Stimulated activated CD4-positive, alpha-beta T cell treated with anti-CD3 and anti-CD28 coated beads, Interleukin-4, amount 100 ng/mL, for 24 hours (primary cell): ENCODE results near the gene CACNA1D.

Experiments
- DNase-seq: peaks from one replicate; pipeline ENCODE4 v3.0.0-alpha.2; 2020

CACNA1D gene

DNA sequence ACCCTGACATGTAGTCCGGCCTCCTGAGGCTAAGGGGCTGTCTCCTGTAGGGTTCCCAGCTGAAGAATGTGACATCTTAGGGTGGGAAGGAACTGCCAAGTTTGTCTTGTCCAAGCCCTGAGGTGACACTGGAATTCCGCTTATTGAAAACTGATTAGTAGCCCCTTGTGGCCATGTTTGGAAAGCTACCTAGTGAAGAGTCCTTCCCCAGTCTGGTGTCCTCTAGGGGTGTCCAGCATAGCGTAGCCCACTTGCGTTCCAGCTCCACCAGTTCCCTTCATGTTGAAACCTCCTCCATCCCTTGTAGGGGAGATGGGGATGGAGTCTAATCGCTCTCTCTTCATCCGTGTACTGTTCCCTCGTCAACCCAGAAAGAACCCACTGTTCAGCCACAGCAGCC lies 272.3 kb downstream of the CACNA1D start:
- DNase-seq, result no peak

- no peak for DNase-seq
These were observed 274.4 kb downstream of the CACNA1D start for GRCh38 chr3:53768478-53769459.

DNA sequence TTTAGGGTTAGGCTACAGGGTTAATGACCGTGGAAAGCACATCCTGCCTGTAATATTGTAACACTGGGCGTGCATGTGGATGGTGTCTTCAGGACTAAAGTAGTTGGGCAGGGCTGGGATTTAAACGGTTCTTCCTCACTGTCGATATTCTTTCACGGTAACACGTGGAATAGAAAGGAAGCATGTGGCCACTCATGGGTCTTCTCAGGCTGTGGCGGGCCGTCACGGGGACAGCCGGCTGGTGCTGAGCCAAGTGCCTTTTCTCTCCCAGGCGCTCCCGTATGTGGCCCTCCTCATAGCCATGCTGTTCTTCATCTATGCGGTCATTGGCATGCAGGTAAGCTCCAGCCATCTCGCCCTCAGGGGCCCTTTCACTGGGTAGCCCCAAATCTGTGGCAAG lies 278.2 kb downstream of the CACNA1D start:
- no peak for DNase-seq

DNA sequence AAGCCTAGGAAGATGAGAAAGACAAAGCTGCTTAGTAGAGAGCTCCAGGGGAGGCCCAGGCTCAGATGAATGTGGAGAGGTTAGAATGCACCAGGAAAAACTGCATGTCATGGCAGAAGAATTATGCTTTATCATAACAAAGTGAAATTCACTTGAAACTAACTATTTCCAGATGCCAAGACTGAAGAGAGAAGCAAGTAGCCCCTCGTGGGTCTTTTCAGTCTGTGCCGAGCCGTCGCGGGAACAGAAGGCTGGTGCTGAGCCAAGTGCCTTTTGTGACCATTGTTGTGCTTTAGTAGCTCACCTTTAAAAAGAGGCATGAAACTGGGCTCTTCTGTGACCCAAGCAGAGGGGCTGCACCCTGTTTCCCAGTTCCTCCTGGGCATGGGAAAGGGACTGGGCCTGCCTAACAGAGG lies 278.6 kb downstream of the CACNA1D start:
- no peak for DNase-seq

DNA sequence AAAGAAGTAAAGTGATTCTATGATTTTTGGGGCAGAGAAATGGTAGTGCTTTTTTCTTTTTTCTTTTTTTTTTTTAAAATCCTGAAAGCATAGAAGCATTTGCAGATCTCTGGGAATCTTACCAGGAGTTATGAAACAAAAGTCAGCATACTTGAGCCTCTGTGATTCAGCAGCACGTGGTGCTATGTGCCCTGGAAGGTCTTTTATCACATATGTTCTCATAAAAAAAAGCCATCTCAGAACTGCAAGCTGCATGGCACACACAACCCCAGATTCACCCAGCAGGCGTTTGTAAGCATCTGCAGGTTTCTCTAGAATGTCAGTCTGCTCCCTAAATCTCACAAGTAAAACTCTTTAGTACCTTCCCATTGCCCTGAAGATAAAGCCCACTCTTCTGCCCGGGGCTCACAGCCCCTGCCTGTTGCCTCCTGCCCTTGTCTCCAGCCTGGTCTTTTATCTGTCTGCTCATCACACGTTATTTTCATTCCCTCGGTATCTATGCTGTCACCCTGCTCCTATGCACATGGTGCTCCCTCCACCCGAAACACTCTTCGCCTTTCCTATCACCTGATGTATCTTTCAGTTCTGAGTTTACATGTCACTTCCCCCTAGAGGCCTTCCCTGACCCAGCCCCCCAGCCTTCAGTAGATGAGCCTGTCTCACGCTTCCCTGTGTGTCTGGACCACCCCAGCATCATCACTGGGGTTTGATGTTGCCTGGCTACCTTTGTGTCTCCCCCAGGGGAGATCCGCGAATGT lies 279.4 kb downstream of the CACNA1D start:
- no peak for DNase-seq

- no peak for DNase-seq
These were observed 280.0 kb downstream of the CACNA1D start for GRCh38 chr3:53774414-53774813.

- no peak for DNase-seq
These were observed 280.6 kb downstream of the CACNA1D start for GRCh38 chr3:53775018-53775417.

DNA sequence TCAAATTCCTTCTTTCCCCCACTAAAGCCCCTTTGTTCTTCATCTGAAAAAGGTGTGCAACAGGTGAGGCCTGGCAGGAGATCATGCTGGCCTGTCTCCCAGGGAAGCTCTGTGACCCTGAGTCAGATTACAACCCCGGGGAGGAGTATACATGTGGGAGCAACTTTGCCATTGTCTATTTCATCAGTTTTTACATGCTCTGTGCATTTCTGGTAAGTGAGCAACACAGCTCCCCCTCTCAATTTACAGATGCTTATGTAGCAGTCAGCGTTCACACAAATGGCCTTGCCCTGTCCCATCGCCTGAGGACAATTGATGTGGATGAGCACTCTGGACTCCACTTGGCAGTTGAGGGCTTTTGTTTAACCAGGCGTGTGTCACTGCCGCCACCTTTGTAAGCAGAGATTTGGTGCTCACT lies 281.4 kb downstream of the CACNA1D start:
- no peak for DNase-seq

GRCh38 chr3:53776494-53777101 lies 282.2 kb downstream of the CACNA1D start:
- DNase-seq, result no peak

- DNase-seq, result no peak
These were observed 283.1 kb downstream of the CACNA1D start for GRCh38 chr3:53777468-53777867.

DNA sequence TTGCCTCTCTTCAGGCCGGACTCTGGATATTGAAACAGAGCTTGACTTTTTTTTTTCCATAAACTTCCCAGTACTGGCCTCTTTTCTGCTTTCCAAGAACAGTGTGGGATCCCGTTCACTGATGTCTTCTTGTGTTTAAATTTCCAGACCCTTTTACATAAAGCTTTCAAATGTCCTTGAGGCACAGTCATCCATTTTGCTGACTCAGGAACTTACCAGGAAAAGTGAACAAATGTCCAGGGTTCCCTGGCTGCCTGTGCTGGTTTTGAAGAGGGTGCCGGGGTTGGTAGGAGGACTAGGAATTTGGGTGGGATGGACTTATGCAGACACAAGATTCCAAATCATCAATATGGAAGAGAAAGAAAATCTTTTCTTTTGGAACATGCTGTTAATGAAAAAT lies 283.7 kb downstream of the CACNA1D start:
- DNase-seq, result no peak

GRCh38 chr3:53780171-53780570 lies 285.8 kb downstream of the CACNA1D start:
- no peak for DNase-seq

DNA sequence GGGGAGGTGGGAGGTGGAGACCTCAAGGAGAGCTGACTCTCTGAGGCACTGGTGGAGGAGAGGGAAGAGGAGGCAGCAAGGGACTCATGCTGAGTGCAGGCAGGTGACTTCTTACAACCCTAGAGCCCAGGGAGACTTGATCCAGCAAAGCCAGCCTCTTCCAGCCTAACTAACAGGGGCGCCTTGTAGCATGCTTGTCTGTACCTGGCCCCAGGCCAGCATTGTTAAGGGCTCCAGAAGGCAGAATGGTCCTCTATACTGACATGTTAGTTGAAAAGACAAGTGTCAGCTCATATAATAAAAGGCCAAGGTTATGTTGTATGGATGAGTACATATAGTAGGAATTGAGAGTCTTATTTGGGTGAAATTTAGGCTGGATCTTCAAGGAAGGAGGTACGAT lies 286.4 kb downstream of the CACNA1D start:
- no peak for DNase-seq

DNA sequence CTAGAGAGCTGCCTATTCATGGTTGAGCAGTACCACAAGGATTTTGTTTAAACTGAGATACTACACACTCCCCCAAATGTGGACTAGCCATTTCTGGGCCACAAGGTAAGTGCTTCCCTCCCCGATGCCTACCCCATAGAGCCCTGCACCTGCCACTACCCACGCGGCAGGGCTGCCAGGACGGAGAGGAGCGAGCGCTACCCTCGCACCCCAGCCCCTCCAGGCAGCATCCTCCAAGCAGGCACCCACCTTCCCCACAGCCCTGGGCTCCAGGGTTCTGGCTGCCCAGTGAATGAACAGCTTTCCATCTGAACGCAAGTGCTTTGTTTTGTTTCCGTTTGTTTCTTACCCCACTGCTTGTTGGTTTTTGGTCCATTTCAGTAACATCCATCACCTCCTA lies 292.6 kb downstream of the CACNA1D start:
- no peak for DNase-seq

DNA sequence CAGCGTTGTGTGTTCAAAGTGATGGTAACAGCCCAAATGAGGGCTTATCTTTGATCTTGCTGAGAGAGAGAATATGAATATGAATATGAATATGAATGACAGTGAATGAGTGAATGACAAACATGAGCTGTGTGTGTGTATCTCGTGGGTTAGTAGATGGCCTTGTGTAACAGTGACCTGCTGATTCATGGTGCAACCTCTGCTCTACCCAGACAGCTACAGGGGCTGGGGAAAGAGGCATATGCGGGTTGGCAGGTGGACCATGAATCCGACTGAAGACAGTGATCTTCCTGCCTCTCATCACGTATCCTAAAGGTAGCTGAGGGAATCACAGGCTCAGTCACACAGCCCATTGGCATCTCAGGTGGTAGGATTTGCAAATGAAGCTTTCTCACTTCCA lies 293.6 kb downstream of the CACNA1D start:
- no peak for DNase-seq

GRCh38 chr3:53789459-53789858 lies 295.0 kb downstream of the CACNA1D start:
- DNase-seq, result no peak

DNA sequence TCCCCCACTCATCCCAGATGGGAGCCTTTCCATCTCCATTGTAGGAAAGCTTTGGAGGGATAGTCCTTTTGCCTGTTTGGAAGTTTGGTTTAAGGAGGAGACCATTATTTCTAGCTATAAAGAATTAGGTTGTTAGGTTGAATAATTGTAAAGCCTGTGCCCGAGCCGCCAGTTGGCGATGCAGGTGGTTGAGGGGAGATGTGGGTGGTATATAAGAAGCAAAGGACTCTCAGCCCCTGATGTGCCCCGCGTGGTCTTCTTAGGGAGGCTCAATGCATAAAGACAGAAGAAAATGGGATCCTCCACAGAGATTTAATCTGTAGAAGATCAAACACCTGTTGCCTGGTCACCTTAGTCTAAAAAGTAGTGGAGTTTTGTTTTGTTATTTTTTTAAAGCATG lies 296.1 kb downstream of the CACNA1D start:
- no peak for DNase-seq

DNA sequence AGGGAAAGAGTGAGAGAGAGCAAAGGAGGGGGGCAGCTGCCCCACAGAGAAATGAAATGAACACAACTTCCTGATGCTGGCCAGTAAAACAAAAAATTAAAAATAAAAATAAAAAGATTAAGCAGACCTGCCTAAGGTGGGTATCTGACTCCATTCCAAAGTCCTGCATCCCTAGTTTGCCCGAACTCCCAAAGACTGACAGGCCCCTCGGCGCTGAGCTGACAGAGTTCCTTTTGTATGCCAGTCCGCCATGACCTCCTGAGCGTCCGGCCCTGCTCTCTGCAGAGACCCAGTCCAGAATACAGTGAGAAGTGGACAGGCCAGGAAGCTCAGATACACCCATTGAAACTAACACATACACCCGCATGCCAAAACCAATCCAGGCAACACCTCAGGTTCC lies 296.9 kb downstream of the CACNA1D start:
- DNase-seq, result no peak

GRCh38 chr3:53792866-53793265 lies 298.5 kb downstream of the CACNA1D start:
- DNase-seq, result no peak

- DNase-seq, result no peak
These were observed 300.2 kb downstream of the CACNA1D start for GRCh38 chr3:53794597-53794996.

- DNase-seq, result no peak
These were observed 300.8 kb downstream of the CACNA1D start for GRCh38 chr3:53795176-53795575.

- no peak for DNase-seq
These were observed 301.6 kb downstream of the CACNA1D start for GRCh38 chr3:53795789-53796560.

DNA sequence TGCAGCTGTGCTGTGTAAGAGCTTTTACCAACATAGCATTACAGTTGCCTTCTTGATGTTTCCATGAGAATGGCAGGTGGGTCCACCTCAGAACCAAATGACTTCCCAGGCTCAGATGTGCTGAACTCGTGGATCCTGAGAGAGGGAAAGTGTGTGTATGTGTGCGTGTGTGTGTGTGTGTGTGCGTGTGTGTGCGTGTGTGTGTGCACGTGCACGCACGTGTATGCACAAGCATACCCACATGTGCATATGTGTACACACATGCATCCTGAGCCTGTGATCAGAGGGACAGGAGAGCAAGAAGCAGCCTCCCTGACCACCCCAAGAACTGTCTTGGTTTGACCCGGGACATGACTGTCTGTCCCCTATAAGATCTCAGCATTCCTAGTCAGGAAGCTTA lies 303.7 kb downstream of the CACNA1D start:
- no peak for DNase-seq
